GM12865 (cell line): ENCODE data around the gene LMOD1.
"Not testable (repeated sequence)": the region's sequence is repeated elsewhere in the genome, so short reads cannot be mapped to it uniquely, and the experiment has no call there.

Experiments used
- DNase-seq: peaks from one replicate; pipeline ENCODE4 v3.0.0; 2010; ENCODE audit warnings: low read depth
- H3K4me3 ChIP-seq: 2 replicates; pipeline ENCODE4 v1.5.1; 2011; ENCODE audit warnings: mild to moderate bottlenecking, low read depth, low read length, control low read depth
- TF ChIP-seq, protein P1 (sequence below): IDR thresholded peaks from 2 replicates; pipeline ENCODE4 v1.5.1; 2011; ENCODE audit warnings: low read length, control low read depth, low read depth, inconsistent platforms; ENCODE audit not compliant: insufficient read depth; ENCODE audit errors: missing control alignments

LMOD1 gene

DNA sequence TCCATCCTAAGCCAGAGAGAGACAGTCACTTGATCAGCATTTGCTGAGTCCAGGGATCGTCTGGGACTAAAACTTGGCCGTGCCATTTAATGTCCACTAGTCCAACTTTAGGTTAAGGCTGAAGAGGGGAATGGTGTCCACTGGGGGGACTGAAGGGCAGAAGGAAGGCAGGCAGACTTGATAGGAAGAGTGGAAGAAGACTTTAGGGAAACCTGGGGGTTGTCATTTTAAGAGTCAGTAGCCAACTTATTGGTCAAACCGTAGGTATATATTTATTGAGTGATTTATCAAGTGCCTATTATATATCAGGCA is 1.3 kb upstream of the LMOD1 start:
- no peak overlapping the region for H3K4me3 ChIP-seq
- TF ChIP-seq, protein P1, sequence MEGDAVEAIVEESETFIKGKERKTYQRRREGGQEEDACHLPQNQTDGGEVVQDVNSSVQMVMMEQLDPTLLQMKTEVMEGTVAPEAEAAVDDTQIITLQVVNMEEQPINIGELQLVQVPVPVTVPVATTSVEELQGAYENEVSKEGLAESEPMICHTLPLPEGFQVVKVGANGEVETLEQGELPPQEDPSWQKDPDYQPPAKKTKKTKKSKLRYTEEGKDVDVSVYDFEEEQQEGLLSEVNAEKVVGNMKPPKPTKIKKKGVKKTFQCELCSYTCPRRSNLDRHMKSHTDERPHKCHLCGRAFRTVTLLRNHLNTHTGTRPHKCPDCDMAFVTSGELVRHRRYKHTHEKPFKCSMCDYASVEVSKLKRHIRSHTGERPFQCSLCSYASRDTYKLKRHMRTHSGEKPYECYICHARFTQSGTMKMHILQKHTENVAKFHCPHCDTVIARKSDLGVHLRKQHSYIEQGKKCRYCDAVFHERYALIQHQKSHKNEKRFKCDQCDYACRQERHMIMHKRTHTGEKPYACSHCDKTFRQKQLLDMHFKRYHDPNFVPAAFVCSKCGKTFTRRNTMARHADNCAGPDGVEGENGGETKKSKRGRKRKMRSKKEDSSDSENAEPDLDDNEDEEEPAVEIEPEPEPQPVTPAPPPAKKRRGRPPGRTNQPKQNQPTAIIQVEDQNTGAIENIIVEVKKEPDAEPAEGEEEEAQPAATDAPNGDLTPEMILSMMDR: no peak
- DNase-seq: no peak

DNA sequence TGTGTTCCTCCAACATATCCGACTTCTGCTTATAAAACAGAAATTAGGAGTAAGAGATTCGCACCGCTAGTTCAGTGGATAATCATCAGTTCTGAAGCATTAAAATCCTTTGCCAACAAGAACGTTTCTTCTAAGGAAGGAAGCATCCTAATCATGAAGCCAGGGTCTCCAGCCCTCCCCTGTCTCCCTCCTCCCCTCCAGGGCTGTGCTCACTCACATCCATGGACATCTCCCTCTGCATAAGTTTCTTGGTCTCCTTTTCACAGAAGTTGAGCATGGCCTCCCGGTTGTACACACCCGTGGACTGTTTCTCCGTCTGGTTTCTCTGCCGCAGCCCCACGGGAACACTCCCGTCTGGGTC is 505 bp downstream of the LMOD1 start:
- H3K4me3 ChIP-seq: no peak overlapping the region
- TF ChIP-seq, protein P1: no peak
- no peak for DNase-seq

DNA sequence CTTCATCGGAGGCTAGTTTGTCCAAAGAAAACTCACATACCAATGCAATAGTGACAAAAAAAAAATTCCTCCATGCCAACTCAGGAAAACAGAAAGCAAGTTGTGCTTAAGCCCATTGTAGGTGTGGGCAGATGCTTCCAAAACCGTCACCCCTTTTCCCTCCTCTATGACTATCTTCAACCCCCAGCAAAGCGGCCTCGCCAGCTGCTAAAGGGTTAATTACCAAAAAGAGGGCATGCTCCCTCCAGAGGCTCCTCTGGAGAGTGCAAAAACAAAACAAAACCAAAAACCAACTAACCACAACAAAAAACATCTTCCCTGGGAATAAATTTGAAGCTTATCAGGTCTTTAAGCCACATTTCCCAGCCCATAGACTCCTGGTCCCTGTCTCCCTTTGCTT is 1.2 kb downstream of the LMOD1 start:
- TF ChIP-seq, protein P1: no peak
- no peak overlapping the region for H3K4me3 ChIP-seq
- DNase-seq: no peak

DNA sequence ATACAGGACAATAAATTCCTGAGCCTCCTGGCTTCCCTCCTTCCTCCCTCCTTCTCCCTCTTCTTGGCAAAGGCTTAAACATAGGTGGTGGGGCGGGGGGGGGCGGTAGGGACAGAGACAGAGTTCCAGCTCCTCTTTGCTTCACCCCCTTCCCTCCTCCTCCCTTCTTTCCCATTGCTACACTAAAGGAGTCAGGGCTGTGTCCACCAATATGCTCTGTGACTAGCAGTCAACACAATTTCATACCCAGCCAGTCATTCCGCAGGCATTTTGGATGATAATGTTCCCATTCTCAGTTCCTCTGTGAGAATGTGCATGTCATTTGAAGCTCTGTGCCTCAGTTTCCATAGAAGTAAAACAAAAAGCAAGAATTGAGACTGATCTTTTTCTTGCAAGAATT is 1.7 kb downstream of the LMOD1 start:
- TF ChIP-seq, protein P1: no peak
- no peak overlapping the region for H3K4me3 ChIP-seq
- no peak for DNase-seq

DNA sequence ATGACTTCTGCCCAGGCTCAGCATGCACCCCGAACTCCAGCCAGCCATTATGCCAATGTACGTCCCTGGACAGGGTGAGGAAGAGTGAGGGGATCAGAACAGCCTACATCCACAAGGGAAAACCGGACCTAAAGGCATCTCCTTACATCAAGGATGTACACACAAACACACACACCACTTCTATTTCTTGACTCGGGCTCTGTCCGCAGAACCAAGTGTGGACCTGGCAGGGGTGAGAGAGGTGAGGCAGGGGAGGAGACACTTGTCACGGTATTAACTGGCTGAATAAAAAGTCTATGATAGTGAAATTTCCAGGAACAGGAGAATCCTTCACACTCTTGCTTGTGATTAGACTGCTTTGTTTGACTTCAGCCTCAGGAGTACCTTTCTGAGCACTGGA is 2.3 kb downstream of the LMOD1 start:
- TF ChIP-seq, protein P1: no peak
- DNase-seq: no peak
- H3K4me3 ChIP-seq: no peak overlapping the region

DNA sequence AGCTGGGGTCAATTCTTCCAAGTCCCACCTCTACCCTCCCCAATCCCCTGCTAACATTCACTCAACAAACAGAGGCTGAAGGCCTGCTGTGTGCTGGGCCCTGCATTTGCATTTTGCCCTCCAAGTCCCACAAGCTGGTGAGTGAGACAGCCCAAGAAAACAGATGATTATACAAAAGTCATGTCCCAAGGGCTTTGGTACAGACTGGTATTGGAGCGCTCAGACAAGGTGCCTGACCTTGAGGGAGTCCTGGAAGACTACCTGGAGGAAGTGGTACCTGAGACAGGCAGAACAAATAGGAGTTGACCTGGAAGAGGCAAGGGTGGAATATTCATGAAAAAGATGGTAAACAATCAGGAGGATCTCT is 4.2 kb downstream of the LMOD1 start:
- DNase-seq: no peak
- no peak overlapping the region for H3K4me3 ChIP-seq
- TF ChIP-seq, protein P1: no peak

DNA sequence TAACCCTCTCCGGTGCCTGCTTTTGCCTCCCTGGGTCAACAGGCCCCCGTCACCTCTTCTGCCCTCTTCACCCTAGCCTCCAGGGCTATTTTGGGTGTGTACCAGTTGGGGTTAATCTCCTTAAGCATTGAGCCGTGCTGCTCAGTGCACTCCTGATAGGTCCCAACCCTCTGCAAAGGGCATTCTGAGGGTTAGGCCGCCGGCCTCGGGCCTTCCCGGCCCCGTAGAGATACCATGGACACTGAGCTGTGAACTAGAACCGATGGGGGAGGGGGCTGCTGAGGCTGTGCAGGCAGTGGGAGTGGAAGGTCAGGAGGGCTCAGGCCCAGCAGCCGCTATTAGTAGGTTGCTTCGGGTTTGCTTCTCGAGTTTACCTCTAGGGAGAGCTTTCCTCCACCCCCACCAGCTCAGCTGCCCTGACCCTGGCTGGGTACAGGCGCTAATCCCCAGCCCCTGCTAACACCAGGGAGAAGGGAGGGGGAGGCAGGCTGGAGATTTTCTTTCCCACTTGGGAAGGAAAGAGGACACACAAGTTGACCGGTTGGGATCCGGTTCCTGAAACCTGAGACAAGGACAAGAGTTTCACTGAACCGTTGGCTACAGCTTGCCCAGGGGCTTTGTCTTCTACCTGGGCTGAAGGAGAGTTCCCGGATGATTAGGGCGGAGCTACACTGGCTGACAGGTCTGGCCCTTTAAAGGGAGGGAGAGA is 4.8 kb downstream of the LMOD1 start:
- H3K4me3 ChIP-seq: no peak overlapping the region
- DNase-seq: no peak
- TF ChIP-seq, protein P1: no peak

DNA sequence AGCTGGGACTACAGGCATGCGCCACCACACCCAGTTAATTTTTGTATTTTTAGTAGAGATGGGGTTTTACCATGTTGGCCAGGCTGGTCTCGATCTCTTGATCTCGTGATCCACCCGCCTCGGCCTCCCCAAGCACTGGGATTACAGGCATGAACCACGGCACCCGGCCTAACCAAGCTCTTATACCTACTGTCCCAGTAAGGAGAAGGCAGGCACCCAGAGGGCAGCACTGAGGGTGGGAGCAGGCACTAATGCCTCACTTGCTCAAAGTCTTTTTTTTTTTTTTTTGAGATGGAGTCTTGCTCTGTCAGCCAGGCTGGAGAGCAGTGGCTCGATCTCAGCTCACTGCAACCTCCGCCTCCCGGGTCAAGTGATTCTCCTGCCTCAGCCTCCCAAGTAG is 6.0 kb downstream of the LMOD1 start:
- not testable (repeated sequence) for DNase-seq, H3K4me3 ChIP-seq
